Right lobe of liver (tissue), 6 donors: ENCODE measurements around the gene HRK. TPM values are rescaled to one million over a fixed set of nuclear protein-coding genes. Genes with fewer than 3 reads are reported as not detected.

Experiments used
- ATAC-seq, 4 donors: fragments of 200-7000 bp; cut with Tn5 transposase; one replicate each; pipeline ENCODE4 v1.9.1; 2020; ENCODE audit warnings: mild to moderate bottlenecking in 4 of 4, moderate library complexity in 4 of 4
- DNase-seq, 3 donors: peaks; one replicate each; pipeline ENCODE4 v3.0.0-alpha.2; 2020
- H3K27ac ChIP-seq, 3 donors: fragments of 200-600 bp; one replicate each; pipeline ENCODE4 v1.8.0; 2022
- H3K27me3 ChIP-seq, 2 donors: fragments of 200-600 bp; one replicate each; pipeline ENCODE4 v1.8.0; 2022
- H3K36me3 ChIP-seq, 4 donors: fragments of 200-600 bp; sonication (generic) in 1 of 4; one replicate each; pipeline versions ENCODE4 v1.5.1 to v1.8.0; 2017 to 2022; ENCODE audit warnings: control low read depth in 1 of 4
- H3K4me1 ChIP-seq, 4 donors: fragments of 200-600 bp; sonication (generic) in 1 of 4; one replicate each; pipeline versions ENCODE4 v1.5.1 to v1.8.0; 2017 to 2022; ENCODE audit warnings: control low read depth in 1 of 4
- H3K4me3 ChIP-seq, 3 donors: fragments of 200-600 bp; one replicate each; pipeline ENCODE4 v1.8.0; 2022
- H3K9me3 ChIP-seq, 4 donors: fragments of 200-600 bp; sonication (generic) in 1 of 4; one replicate each; pipeline versions ENCODE4 v1.5.1 to v1.8.0; 2017 to 2022; ENCODE audit warnings: control low read depth in 1 of 4
- POLR2A ChIP-seq: fragments of 450-650 bp; IDR thresholded peaks from one replicate; pipeline ENCODE4 v1.6.1; 2017; ENCODE audit warnings: antibody characterized with exemption, mild to moderate bottlenecking
- WGBS: methylation state at CpG from one replicate; pipeline ENCODE4 v1.1.6; 2018; ENCODE audit warnings: low coverage, low lambda C conversion rate; ENCODE audit not compliant: insufficient coverage; ENCODE audit errors: missing lambda C conversion rate; 5-methylcytosine and 5-hydroxymethylcytosine counted together
- intact Hi-C, 2 donors: fragments of 100-400 bp; cut with DNase I; formaldehyde crosslinking; loops; one replicate each; pipeline versions ENCODE4 v1.11.2 to v1.14.1; 2022
- total RNA-seq, 6 experiments: library from RNA; depleted of rRNA in 2 of 6; stranded (reverse); fragments of >200 nt in 2 of 6; fragmentation: NEBNext Ultra II Directional in 3 of 6; extraction: Animal tissue kit (Norgen Biotek cat#: 25700) in 3 of 6; gene quantifications; one replicate each; pipeline versions ENCODE4 v1.1.0 to v1.2.4, GENCODE V29; 2016 to 2023
- TF ChIP-seq, protein P1 (sequence below), 4 donors: fragments of 200-600 bp in 3 of 4; fragments of 450-650 bp in 1 of 4; IDR thresholded peaks; one replicate each; pipeline versions ENCODE4 v1.5.1 to v1.8.0; 2016 to 2022; ENCODE audit warnings: antibody characterized with exemption in 4 of 4, mild to moderate bottlenecking in 2 of 4
- donor health status: DM: no; HTN: yes; CAD: no.
- donor health status: DM: no; HTN: no; CAD: no.
- donor health status: DM: no; HTN: no; CAD: no.
- donor health status: DM: no; HTN: yes; CAD: no.
- donor health status: DM: no; HTN: yes; CAD: no.

The HRK gene
- total RNA-seq, 6 experiments from 2014 or later: not detected

GRCh38 chr12:116862167-116862566, 19.1 kb downstream of the HRK start:
- DNase-seq (no peak), ATAC-seq (no peak)
- no peak overlapping the region for H3K4me3 ChIP-seq
- intact Hi-C loops: no loop called here
- H3K27ac ChIP-seq: no peak overlapping the region
- H3K27me3 ChIP-seq: no peaks in the 10 kb centered on the region
- H3K4me1 ChIP-seq: no peaks in the 10 kb centered on the region
- no peaks in the 10 kb centered on the region for H3K9me3 ChIP-seq
- no peaks in the 10 kb centered on the region for H3K36me3 ChIP-seq
- 75% methylated on average over 4 of the region's 4 CpGs for WGBS
- TF ChIP-seq, protein P1, sequence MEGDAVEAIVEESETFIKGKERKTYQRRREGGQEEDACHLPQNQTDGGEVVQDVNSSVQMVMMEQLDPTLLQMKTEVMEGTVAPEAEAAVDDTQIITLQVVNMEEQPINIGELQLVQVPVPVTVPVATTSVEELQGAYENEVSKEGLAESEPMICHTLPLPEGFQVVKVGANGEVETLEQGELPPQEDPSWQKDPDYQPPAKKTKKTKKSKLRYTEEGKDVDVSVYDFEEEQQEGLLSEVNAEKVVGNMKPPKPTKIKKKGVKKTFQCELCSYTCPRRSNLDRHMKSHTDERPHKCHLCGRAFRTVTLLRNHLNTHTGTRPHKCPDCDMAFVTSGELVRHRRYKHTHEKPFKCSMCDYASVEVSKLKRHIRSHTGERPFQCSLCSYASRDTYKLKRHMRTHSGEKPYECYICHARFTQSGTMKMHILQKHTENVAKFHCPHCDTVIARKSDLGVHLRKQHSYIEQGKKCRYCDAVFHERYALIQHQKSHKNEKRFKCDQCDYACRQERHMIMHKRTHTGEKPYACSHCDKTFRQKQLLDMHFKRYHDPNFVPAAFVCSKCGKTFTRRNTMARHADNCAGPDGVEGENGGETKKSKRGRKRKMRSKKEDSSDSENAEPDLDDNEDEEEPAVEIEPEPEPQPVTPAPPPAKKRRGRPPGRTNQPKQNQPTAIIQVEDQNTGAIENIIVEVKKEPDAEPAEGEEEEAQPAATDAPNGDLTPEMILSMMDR (IDR thresholded peaks at IDR 0.05): no peak
- TF ChIP-seq POLR2A: no peak

GRCh38 chr12:116861320-116861719, 19.9 kb downstream of the HRK start:
- peak in 3 of 4 donors; percentile 38 to 50 (median 46) for ATAC-seq
- DNase-seq: peak in 1 of 3 donors; percentile 30
- intact Hi-C loops: no loop called here
- Histone ChIP-seq H3K36me3 (no peaks in the 10 kb centered on the region), H3K27ac (no peak overlapping the region), H3K27me3 (peaks cover 0 to 5% of the 10 kb centered on the region in 2 donors), H3K4me1 (no peaks in the 10 kb centered on the region), H3K9me3 (no peaks in the 10 kb centered on the region), H3K4me3 (no peak overlapping the region)
- WGBS: 30% methylated on average over 10 of the region's 12 CpGs
- TF ChIP-seq, protein P1 (IDR thresholded peaks at IDR 0.05): no peak
- TF ChIP-seq POLR2A: no peak

DNA sequence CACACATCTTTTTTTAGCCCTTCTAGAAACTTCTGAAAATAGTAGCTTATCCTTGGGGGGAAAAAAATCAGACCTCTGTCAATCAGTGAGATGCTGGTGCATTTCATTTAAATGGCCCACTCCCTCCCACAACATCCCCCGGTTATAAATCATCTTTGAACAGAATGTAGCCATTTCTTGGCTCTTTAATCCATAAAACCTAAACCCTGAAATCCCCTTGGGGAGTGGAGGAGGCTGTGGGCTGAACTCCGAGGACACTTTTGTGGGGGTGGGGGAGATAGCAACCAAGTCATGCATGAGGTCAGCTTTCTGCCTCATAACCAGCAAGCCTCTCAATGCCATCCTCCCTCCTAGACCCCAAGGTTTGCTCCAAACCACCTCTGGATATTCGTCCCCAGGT, 21.0 kb downstream of the HRK start:
- no peak overlapping the region for H3K27ac ChIP-seq
- no peak overlapping the region for H3K4me3 ChIP-seq
- ATAC-seq: no peak
- WGBS: 36% methylated on average over 2 of the region's 3 CpGs
- H3K9me3 ChIP-seq: no peaks in the 10 kb centered on the region
- no peaks in the 10 kb centered on the region for H3K4me1 ChIP-seq
- intact Hi-C loops: no loop called here
- no peak for TF ChIP-seq POLR2A
- TF ChIP-seq, protein P1 (IDR thresholded peaks at IDR 0.05): no peak
- peaks cover 0 to 6% of the 10 kb centered on the region in 2 donors for H3K27me3 ChIP-seq
- H3K36me3 ChIP-seq: no peaks in the 10 kb centered on the region
- no peak for DNase-seq

DNA sequence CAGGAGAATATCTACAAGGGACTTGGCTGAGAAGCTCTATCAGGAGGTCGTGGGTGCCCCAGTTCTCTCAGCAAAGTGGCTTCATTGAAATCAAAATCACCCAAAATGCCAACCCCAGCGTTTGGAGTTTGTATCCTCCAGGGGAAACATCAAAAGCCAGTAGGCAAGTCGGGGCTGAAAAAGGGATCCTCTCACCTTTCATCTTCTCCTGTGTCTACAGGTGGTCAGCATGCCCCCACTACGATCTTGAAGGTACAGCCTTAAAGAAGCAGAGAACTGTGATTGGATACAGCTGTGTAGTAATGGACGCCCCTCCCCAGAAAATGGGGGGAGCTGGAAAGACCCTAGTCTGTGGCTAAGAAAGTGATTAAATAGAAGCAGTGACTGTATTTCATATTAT, 22.2 kb downstream of the HRK start:
- intact Hi-C loops: no loop called here
- DNase-seq: no peak
- WGBS: 22% methylated on average over 5 of the region's 5 CpGs
- no peaks in the 10 kb centered on the region for H3K36me3 ChIP-seq
- ATAC-seq: no peak
- TF ChIP-seq POLR2A: no peak
- TF ChIP-seq, protein P1 (IDR thresholded peaks at IDR 0.05): no peak
- no peaks in the 10 kb centered on the region for H3K4me1 ChIP-seq
- H3K9me3 ChIP-seq: no peaks in the 10 kb centered on the region
- peaks cover 0 to 6% of the 10 kb centered on the region in 2 donors for H3K27me3 ChIP-seq
- no peak overlapping the region for H3K4me3 ChIP-seq
- no peak overlapping the region for H3K27ac ChIP-seq

- Histone ChIP-seq H3K4me1 (no peaks in the 10 kb centered on the region), H3K27ac (no peak overlapping the region), H3K36me3 (no peaks in the 10 kb centered on the region), H3K27me3 (peaks cover 0 to 6% of the 10 kb centered on the region in 2 donors), H3K9me3 (no peaks in the 10 kb centered on the region), H3K4me3 (no peak overlapping the region)
- intact Hi-C loops: no loop called here
- DNase-seq (no peak), ATAC-seq (no peak)
- 67% methylated on average over 10 of the region's 11 CpGs for WGBS
- TF ChIP-seq, protein P1 (IDR thresholded peaks at IDR 0.05): no peak
- no peak for TF ChIP-seq POLR2A
These were observed 24.5 kb downstream of the HRK start for GRCh38 chr12:116856729-116857128.
